ENCODE data around the gene JPH2.
"Not testable (repeated sequence)": the region's sequence is repeated elsewhere in the genome, so short reads cannot be mapped to it uniquely, and the experiment has no call there.

The JPH2 gene

GRCh38 chr20:44157061-44157460 lies 29.9 kb downstream of the JPH2 start:
- no peak for DNase-seq

DNA sequence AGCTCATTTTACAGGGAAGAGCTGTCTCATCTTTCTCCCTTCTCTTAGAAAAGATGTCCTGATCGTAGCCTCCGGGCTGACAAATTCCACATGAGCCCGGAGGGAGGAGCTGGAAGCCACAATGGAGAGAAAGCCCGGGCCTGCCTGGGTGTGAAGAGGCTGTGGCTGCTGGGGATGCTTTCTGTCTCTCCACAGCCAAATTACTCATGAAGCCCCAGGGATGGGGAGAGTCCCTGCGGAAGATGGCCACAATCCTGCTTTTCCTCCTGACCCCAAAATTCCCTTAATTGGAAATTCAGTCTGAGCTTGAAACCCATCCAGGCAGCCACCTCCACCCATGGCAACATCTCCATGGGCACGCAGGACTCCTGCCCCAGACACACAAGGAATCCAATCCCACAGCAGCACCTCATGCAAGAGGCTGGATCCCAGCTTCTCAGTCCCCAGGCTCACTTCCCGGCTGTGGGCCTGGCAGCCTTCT lies 32.4 kb downstream of the JPH2 start:
- no peak for DNase-seq

GRCh38 chr20:44153636-44154043 lies 33.3 kb downstream of the JPH2 start:
- no peak for DNase-seq

GRCh38 chr20:44151621-44152416 lies 35.2 kb downstream of the JPH2 start:
- DNase-seq: no peak

DNA sequence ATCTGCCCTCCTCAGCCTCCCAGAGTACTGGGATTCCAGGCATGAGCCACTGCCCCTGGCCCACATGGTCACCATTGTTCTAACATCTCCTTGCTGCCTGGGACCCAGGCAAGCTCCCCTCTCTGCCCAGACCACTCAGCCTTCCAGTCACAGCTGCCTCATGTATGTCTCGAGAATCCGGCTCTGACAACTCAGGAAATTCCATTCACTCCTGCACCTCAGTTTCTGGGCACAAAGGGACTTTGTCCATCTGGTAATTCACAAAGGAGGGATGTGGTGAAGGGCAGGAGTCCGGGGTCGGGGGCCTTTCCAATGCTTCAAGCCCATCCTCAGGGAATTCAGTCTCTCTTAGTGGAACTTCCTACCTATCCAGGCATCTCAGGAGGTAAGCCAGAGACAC lies 40.7 kb downstream of the JPH2 start:
- no peak for DNase-seq

GRCh38 chr20:44145131-44145775 lies 41.7 kb downstream of the JPH2 start:
- no peak for DNase-seq

DNA sequence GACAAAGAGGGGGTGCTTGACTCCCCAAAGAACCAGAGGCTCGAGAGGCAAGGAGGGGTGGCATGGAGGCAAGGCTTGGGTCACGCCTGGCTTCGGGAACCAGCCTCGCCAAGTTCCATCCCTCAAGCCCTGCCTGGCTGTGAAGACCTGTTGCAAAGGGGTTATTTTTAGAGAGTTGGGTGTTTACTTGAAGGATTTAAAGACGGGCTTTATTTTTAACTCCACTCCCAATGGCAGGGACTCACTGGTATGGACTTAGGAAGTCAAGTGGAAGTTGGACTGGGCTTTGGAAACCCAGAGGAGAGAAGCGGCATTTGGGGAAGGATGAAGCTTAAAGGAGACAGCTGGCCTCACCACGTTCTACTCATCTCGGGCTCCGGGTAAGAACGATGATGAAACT lies 43.1 kb downstream of the JPH2 start:
- DNase-seq: no peak

DNA sequence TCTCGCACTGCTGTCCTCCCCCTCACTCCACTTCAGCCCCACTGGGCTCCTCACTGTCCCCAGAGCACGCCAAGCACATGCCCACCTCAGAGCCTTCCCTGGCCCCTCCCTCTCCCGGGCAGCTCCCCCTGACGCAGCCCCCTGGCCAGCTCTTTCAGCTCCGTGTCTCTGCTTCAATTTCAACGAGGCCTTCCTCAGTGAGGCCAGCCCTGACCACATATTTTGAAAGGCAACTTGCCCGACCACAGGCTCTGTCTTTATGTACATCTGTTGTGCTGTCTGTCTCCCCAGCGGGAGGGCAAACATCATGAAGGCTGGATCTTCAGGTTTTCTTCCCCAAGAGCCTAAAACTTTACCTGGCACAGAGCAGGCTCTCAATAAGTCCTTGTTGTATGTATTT lies 44.6 kb downstream of the JPH2 start:
- no peak for DNase-seq

DNA sequence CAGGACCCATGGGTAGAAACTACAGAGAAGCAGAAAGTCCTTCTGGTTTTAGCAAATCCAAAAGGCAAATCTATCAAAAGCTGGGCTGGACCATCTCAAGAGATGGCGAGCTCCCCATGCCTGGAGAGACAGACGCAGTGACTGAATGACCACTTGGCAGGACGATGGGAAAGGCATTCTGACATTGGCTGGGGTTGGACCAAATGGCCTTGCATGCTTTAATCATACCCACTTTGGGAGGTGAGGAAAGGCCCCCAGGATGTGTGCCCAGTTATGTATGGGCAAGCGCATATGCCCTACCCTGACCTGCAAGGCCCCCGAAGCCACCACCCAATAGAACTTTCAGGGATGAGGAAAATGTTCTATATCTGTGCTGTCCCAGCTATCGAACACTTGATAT lies 45.1 kb downstream of the JPH2 start:
- DNase-seq: no peak

DNA sequence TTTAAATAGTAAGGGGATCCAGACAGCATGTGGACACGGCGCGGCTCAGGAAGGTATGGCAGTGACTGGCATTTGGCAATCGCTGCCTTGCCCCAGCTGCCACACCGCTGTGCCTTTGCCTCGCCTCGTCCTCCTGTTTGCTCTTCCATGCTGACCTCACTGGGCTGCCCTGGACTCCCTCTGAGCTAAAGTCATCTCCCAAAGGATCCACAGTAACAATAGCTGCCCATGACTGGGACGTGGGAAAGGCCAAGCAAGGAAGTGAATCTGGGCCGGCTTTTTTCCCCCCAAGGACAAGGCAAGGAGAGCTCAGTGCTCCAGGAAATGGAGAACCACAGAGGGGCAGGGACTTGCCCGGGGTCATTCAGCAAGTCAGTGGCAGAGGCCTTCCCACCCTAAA lies 48.1 kb downstream of the JPH2 start:
- no peak for DNase-seq

DNA sequence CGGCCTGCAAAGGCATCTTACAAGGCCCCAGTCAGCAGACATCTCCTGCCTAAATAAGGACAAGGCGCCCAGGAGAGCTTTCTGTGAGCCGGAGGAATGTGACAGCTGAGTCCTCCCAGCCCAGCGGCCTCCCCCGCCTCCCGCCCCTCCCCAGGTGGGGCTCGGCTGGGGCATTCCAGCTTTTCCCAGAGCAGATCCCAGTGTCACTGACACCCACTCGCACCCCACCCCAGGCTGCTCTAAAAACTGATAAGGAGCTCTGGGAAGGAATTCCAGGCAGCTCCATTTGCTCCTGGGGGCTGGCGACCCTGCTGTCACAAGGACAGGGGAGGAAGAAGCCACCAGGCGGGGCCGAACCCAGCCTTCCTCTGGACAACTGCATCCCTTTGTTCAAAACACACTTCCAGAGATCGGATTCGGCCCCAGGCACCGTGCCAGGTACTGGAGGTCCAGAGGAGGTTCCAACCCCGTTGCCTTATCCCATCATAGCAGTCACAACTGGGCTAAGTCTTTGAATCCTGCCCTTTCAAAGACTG lies 49.7 kb downstream of the JPH2 start:
- no peak for DNase-seq

DNA sequence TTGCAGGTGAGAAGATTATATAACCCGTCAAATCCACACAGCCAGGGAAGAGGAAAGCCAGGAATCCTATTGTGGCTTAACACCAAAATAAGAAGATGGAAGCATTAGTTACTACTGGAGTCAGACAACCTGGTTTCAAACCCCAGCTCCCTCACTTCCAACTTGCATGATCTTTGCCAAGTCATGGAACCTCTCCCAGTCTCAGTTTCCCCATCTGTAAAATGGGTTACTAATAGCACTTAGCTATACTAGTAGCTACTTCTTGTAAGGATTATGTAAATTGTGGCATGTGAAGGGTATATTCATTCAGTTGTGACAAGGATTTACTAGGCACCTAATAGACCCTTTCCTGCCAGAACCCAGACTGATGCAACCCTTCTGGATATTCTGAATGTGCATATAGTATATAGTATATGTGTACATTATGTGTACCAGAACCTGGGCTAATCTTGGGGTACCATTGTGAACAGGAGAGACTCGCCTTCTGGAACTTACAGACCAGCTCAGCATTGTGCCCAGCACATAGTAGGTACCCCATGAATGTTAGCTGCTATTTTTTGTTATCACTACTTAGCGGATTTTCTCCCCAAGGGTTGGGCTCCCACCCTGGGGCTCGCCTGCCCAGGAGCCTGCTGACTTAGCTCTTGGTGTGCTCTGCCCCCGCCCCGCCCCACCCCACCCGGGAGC lies 50.3 kb downstream of the JPH2 start:
- no peak for DNase-seq

DNA sequence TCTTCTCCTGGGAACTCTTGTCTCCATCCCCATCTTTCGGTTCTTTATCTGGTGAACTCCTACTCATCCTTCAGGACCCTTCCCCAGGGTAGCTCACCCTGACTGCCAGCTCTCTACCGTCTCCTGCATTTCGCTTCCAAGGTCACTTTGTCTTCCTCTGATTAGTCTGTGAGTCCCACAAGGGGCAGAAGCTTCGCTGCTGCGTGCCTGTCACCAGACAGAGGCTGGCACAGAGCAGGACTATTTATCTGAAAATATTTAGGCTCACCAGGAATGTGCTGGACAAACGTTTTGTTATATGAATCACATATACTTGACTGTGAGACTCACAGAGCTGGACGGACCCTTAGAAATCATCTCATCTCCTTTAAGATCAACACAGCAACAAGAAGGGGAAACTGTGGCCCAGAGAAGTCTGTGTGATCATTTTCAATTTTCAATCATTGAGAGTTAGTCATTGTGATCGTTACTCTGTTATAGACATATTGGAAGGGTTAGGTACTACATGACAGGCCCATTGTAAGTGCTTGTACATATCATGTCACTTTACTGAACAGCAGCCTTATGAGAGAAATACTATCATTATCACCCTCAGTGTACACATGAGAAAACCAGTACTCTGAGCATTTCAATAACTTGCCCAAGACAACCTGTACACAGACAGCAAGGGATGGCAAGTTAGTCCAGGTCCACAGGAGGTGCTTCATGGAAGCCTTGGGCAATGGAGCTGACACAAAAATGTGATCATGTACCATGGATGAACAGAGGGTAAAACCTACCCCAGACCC lies 51.4 kb downstream of the JPH2 start:
- DNase-seq: no peak

DNA sequence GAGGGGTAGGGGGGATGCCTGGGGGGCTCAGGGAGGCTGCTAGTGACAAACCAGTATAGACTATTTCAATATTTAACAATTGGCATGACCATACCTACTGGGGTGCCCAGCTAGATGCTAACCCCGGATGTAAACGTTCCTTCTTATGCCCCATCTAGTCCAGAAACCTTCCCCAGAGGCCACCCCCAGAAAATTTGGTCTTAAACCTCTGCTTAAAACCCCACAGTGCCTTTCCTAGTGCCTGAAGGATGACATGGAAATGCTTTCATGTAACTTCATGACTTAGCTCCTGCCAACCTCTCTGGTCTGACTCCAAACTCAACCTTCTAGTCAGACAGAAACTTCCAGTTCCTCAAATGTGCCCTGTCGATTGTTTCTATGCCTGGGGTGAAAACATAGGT lies 52.0 kb downstream of the JPH2 start:
- peak; percentile 6 to 29 (median 21) for DNase-seq

GRCh38 chr20:44133424-44133823 lies 53.6 kb downstream of the JPH2 start:
- peak in 1 of 4 experiments; percentile 1 for DNase-seq

DNA sequence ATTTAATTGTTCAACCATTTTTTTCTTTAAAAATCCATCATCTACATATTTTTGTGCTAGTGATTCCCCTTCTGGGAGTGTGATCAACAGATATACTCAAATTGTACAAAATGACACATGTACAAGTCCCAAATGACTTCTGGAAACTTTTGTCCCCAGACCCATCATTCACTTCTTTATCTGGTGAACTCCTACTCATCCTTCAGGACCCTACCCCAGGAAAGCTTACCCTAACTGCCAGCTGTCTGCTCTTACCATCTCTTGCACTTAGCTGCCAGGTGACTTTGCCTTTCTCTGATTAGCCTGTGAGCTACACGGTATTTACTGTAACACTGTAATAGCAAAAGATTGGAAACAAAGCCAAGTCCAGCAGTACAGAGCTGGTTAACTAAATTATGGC lies 55.3 kb downstream of the JPH2 start:
- DNase-seq: no peak

- DNase-seq: no peak
These were observed 56.9 kb downstream of the JPH2 start for GRCh38 chr20:44129911-44130718.

DNA sequence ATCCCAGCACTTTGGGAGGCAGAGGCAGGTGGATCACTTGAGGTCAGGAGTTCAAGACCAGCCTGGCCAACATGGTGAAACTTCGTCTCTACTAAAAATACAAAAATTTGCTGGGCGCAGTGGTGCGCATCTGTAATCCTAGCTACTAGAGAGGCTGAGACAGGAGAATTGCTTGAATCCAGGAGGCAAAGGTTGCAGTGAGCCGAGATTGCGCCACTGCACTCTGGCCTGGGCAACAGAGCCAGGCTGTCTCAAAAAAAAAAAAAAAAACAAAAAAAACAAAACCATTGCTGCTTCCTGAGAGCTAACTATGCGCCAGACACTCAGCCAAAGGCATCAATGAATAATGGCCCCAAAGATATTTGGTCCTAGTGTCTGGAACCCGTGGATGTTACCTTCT lies 57.7 kb downstream of the JPH2 start:
- DNase-seq: not testable (repeated sequence)

GRCh38 chr20:44126445-44126844 lies 60.5 kb downstream of the JPH2 start:
- no peak for DNase-seq

DNA sequence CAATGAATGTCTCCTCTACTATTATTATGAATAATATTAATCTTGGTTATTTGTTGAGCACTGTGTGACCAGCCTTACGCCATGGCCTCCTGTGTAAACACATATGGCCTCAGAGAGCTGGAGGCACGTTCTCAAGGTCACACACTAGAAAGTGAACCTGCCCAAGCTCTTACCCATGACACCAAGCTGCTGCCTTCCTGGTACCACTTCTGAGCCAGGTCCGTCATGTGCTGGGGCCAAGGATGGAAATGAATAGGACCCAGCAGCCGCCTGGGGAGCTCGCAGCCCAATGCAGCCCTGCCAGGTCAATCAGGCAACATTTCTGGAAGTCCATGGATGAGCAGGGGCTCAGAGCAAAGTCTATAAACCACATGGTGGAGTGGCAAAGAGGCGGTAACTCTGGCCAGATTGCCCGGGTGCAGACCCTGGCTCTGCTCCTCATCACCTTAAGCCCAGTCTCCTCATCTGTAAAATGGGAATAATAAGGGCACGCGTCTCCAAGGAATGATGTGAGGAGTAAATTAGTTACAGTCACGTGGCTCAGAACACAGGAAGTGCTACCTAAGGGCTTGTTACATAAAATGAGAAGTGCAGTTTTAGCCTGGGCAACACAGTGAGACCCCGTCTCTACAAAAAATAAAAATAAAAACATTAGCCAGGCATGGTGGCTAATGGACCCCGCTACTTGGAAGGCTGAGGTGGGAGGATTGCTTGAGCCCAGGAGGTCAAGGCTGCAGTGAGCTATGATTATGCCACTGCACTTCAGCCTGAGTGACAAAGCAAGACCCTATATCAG lies 61.5 kb downstream of the JPH2 start:
- no peak for DNase-seq

Measured in suppressor macrophage (primary cell).